ENCODE measurements around the gene SOCS3.
"Not testable (repeated sequence)": the region's sequence is repeated elsewhere in the genome, so short reads cannot be mapped to it uniquely, and the experiment has no call there.

SOCS3 gene

DNA sequence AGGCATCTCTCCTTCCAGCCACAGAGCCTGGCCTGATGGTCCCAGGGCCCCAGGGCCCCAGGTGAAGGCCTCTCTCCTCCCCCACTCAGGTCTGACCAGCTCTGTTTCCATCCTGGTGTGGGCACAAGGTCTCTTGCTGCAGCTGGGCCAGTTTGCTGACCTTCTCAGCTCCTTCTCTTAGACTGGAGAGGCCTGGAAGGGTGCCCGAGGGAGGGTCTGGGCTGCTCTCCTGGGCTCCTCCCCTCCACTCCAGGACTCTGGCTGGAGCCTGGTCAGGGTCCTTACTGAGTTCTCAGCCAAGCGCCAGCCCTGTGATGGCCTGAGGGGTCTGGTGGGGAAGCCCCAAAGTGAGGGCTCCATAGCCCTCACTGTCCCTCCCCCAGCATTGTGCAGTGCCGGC lies 12.4 kb downstream of the SOCS3 start:
- DNase-seq = no peak

DNA sequence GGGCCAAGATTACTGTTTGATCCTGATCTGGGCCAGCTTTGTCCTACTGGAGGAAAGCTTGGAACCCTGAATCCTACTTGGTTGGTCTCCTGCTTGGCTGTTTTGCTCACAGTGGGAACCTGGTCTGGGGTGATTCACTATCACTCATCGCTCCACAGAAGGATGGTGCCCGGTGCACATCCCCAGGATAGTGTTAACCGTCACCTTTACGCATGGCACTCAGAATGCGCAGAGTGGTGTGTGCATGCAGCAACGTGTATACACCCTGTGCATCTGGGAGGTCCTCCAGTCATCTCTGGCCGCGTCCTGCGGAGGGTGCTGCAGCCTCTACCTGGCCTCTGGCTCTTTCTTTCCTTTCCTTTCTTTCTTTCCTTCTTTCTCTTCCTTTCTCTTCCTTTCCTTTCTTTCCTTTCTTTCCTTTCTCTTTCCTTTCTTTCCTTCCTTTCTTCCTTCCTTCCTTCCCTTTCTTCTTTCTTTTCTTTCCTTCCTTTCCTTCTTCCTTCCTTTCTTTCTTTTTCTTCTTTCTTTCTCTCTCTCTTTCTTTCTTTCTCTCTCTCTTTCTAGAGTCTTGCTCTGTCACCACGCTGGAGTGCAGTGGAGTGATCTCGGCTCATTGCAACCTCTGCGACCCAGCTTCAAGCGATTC lies 13.1 kb downstream of the SOCS3 start:
- DNase-seq = no peak

DNA sequence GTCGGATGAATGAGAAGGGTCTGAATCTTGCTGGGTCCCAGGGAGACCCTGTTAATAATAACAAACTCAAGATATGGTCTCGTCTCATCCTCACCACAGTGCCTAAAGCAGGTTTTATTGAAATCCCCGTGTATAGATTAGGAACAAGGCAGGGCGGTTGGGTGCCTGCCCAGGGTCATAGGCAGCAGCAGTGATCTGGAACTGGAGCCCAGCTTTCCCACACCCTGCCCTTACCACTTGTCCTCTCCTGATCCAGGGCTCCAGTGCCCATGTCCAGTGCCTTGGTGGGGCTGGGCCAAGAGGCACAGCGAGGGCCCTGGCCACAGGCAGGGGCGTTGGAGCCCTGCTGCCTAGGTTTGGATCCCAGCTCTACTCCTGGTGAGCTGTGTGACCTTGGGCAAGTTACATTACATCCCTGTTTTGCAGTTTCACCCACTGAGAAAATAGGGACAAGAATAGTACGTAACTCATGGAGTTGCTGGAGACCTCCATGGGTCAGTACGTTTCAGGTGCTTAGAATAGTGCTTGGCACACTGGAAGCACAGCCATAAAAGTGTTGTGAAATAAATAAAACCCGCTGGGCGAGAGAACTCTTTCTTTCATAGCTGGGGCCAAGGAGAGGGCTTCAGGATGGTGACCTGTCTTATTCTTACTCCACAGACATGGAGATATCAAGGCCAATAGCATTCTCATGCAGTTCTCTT lies 13.9 kb downstream of the SOCS3 start:
- DNase-seq = no peak

DNA sequence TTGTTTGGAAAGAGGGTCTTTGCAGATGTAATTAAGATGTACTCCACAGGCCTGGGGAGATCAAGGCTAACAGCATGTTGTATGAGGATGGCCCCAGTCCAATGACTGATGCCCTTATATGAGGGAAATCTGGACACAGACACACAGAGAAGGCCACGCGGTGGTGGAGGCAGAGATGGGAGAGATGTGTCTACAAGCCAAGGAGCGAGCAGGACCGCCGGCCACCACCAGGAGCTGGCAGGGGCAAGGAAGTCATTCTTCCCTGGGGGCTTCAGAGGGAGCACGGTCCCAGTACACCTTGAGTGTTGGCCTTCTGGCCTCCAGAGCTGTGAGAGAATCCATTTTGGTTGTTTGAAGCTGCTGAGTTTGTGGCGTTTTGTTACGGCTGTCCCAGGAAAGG lies 14.7 kb downstream of the SOCS3 start:
- no peak for DNase-seq

DNA sequence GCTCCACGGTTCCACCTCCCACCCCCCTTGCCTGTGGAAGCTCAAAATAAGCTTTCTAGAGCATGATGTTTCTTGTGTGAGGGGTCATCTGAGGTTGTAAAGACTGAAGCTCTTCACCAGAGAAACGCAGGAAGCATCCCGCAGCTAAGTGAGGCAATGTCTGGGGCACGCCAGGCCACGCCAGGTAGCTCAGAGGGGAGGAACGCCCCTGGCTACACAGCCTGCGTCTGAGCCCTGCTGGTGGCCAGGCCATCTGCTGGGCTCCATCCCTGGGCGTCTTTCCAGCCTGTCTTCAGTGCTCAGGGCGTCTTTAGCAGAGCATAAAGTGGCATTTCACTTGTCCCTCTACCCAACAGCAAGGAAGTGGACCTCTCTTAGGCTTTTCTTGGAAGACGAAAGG lies 15.2 kb downstream of the SOCS3 start:
- DNase-seq = no peak

DNA sequence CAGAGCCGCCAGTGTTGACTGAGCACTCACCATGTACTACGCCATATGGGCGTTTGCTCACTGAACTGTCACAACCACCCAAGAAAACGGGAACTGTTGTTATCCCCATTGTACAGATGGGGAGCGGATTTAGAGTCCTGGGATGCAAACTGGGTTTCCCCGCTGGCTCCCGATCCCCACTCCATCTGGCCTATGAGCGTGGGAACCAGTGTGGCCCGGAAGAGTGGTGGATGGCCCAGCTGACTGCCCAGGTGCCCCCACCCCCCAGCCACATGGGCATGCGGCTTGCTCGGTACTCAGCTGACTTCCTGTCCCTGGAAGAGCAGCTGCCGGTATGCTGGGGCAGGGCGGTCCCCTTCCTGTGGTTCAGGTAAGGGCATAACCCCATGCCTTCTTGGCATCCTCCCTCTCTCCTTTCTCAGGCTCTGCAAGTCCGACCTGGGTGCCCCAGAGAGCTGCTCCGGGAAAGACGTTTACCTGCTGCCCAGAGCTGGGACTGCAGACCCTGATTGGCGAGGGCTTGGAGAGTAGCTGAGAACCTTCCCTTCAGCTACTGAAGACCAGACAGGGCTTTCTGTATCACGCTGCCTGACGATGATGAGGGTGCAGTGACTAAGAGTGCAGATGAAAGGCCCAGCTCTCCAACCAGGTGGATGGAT lies 16.2 kb downstream of the SOCS3 start:
- DNase-seq = peak; percentile 85

DNA sequence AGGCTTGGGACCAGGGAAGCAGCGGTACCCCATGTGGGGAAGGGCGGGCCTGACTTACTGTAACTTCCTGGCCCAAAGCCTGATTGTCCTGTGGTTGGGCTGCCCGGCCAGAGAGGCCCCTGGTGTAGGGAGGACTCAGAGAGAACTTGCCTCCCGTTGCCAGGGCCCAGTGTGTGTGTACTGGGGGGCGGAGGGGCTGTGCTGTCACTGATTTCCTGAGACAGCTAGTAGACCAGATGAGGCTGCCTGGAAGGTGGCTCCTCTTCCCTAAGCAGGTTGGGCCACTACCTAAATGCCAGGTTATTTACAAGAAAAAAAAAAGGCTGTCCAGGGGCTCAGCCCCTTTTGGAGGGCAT lies 16.7 kb downstream of the SOCS3 start:
- no peak for DNase-seq

DNA sequence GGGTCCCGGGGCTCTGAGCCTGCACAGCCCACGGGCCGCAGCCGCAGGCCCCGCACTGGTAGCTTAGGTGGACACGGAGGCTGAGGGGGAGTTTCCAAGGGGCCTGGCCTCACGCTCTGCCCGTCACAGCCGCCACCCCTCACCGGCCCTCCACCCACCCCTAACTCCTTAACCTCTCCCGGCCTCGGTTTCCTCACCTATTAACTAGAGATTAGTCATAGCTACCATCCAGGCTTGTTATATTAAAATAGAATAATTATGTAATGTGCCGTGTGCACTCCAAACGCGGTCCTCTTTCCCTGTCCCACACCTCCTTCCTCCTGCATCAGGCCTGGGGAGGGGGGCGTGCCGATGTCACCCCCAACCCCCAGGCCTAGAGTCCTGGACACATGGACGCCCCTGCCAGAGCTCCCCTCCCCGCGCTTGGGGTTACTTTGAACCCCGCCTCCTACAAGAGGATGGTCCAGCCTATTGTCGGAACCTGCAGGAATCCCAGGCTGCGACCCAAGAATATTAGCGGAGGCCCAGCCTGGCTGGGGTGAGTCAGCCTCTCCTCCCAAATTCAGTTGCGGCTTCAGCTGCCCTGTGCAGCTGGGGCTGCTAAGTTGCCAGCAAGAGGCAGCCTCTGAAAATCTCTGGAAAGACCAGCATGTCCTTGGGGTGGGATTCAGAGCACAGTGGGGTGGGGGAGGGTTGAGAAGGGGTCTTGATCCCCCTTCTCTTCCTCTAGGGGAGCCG lies 17.3 kb downstream of the SOCS3 start:
- DNase-seq = no peak

DNA sequence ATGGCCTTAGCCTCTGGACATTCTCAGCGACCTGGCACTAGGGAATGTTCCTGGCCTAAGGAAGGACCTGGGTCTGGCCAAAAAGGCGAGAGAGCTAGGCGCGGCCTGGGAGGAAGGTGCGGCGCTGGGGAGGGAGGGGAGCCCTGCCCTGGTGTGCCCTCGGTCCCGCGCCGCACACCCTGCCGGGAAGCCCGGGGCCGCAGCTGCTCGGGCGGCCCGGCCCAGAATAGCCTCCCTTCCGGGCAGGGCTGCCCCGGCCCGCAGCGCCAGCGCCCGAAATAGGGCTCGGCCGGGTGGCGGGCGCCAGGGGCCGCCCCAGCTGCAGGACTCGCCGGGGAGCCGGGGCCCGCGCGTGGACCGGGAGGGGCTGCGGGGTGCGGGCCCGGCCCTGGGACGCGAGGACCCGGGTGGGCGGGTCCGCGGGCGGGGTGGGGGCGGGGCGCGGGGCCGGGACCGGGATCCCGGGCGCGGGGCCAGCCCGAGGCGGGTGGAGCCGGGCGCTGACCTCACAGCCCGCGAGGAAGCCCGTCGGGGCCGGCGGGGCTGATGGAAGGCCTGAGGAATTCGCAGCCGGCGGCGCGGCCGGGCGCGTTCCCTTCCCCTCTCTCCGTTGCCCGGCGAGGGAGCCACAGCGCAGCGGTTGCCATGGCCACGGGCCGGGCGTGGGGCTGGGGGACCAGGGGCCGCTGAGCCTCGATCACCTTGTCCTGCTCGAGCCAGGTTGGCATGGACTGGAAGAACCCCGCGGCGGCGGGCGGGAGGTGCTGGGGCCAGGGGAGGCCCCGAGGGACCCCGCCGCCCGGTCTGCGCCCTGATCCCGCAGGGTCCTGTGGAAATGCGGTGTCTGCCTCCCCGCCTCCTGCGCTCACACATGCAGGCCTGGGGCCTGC lies 18.1 kb downstream of the SOCS3 start:
- DNase-seq = peak; percentile 38

DNA sequence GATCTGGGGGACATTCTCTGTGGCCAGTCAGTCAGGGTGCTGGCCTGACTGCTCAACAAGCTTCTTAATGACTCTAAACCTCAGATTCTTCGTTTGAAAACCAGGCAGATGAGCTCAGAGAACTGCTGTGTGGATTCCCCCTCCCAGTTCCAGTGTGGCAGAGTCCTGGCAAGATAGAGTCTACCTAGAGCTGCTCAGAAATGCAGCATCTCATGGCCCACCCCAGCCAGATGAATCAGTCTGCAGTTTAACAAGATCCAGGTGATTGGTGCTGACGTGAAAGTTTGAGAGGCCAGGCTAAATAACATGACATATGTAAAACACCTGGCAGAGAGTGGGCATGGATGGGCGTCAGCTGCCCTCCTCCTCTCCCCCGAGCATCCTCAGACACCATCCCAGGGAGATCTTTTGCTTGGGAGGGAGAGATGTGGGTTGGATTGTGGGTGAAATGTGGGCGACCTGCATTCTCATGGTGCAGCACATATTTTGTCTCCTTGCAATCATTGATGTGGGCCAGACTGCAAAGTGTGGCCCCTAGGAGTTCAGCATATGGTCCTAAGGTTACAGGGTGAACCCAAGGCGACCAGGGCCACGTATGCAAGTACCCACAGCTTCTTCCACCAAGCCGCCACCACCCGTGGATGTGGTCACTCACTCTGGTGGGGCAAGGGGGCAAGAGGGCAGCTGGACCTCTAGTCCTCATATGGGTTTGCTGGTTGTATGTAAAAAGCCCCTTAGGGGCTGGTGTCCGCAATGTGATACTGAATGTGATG lies 19.5 kb downstream of the SOCS3 start:
- DNase-seq = no peak

DNA sequence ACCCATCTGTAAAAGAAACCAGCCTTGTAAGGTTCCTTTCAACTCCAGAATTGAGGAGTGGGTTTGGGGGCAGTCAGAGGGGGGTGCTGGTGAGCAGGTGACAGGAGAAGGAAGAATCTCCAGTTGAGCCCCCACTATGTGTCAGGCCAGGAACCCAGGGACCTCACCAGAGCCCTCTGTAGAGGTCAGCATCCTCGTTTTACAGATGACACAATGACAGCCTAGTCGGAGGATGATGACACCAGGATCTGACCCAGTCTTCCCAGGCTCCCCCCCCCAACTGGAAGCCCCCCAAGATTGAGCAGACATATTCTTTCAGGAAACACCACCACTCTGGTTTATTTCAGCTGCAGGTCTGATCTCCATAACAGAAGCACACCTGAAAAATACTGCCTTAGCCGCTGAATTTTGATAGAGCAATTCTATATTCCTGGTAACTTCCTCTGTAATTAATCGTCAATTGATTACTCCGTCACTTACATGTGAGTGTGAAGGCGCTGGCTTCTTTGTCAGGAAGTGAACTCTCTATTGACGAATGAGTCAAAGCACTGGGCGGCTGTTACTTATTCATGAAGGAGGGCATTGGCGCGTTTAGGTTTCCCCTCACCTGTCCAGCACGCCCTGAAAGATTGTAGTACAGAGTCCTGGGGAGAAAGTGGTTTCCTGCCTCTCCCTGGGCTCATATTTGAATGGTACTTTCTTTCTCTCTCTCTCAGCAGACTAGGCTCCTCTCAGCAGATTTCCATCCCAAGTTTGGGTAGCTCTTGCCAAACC lies 21.2 kb downstream of the SOCS3 start:
- DNase-seq = peak; percentile 62

DNA sequence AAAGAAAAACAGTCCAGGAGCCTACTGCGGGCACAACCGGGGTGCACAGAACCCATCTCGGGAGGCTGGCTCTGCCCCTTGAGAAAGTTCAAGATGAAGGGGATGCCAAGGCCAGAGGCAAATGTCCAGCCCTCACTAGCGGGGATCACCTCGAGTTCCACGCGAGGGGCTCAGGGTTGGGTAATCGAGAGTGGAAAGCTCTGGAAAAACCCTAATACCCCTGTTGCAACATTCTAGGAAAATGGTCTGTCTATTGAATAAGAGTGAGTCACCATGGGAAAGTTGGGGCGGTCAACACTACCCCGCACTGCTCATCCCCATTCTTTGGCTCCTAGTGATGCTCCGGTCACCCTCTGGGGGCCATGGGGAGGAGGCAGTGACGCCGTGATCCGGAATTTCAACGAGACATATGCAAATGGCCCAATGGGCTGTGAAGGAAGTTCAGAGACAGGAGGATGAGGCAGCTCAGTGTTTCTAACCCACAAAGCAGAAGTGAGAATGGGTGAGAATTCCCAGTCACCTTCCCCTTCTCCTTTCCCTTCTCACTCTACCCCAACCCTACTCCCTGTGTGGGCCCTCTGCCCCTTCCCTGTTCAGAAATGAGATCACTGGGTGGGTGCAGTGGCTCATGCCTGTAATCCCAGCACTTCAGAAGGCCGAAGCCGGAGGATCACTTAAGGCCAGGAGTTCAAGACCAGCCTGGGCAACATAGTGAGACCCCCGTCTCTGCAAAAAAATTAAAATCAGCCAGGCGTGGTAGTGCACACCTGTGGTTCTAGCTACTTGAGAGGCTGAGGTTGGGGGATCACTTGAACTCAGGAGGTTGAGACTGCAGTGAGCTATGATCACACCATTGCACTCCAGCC lies 22.4 kb downstream of the SOCS3 start:
- no peak for DNase-seq

DNA sequence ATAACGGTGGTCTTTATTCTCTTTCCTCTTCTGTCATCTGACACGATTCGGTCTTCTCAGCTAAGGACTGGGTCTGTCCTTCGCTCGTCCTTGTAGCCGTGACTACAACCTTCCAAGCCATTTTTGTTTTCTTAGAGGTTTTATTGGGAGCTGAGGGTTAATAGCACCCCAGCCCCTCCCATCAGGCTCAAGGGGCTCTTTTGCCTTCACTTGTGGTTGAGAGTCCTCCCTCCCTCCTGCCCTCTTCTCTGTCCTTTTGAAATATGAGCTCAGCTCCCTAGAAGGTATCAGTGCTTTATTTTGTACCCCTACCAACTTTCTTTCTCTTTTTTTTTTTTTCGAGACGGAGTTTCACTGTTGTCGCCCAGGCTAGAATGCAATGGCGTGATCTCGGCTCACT lies 24.7 kb downstream of the SOCS3 start:
- no peak for DNase-seq

DNA sequence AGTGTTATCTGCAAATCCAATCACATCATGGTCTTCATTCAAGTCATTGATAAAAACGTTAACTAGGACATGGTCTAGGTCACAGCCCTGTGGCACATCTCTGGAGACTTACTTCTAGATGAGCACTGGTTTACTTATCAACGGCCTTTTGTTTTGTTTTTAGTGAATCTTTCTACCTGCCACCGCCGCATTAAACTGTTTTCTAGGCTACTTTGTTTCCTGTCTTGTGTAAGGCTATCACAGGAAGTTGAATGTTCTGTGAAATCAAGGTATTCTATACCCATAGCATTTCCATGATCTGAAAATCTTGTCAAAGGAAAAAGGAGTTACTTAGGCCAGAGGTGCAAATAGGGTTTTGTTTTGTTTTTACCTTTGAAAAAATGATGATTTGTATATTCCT lies 26.9 kb downstream of the SOCS3 start:
- peak; percentile 34 for DNase-seq

DNA sequence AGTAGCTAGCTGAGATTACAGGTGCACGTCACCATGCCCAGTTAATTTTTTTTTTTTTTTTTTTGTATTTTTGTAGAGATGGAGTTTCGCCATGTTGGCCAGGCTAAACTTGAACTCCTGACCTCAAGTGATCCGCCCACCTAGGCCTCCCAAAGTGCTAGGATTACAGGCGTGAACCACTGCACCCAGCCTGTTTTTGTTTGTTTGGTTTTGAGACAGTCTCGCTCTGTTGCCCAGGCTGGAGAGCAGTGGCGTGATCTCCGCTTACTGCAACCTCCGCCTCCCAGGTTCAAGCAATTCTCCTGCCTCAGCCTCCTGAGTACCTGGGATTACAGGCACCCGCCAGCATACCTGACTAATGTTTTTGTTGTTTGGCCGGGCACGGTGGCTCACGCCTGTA lies 28.5 kb downstream of the SOCS3 start:
- not testable (repeated sequence) for DNase-seq

DNA sequence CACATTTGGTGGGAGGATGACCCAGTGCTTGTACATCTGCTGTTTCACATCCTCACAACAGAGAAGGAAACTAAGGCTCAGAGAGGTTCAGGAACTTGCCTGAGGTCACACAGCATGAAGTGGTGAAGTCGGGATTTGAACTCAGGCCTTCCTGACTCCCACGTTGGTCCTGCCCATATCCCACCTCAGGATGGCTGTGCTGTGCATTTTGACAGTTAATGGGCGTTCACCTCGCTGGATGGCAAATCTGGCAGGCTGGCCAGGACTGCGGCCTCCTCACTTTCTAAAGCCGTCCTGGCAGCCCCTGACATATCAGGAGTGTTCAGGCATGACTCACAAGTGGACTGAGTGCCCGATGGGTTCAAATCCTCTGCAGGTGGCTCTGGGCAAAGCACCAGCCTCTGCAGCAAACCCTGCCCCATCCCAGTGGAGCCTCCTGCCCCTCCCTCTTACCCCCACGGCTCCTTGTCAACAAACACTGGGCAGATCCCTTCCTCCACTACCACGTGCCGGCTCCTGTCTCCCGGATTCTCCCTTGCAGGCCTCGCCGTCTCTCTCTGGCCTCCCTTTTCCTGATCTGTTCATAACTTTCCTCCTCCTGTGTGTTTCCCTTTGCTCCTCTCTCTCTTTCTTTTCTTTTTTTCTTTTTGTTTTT lies 29.2 kb downstream of the SOCS3 start:
- DNase-seq = no peak

DNA sequence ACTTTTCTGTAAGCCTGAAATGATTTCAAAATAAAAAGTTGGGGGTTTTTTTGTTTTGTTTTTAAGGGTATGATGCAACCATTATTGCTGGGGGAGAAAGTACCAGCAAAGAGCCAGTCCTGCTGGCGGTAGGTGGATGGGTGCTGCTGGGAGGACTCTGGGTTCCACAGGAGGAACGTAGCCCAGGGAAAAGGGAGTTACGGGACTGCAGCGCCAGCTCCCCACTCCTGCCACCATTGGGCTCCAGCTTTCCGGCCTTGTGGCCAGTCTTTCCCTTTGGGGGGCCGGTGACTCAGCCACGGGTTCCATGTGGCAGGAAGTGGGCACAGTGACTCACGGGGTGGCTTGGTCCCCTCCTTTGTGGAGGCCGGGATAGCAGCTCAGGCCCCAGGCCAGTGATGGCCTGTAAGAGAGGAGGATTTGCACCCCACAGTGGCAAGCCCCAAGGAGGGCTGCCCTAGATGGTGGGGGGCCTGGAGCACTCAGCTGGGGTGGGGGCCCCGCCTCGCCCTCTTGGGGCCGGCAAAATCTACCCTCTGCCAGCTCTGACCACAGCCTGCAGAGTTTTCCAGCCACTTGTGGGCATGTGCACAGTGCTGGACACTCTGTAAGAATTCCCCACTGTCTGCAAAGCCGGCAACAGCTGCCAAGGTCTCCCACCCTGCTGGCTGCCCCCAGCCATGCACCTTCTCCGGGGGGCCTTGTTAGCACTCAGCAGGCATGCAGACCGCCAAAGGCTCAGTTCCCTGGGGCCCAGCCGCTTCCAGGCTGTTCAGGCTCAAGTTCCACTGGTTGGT lies 30.4 kb downstream of the SOCS3 start:
- peak; percentile 42 for DNase-seq

DNA sequence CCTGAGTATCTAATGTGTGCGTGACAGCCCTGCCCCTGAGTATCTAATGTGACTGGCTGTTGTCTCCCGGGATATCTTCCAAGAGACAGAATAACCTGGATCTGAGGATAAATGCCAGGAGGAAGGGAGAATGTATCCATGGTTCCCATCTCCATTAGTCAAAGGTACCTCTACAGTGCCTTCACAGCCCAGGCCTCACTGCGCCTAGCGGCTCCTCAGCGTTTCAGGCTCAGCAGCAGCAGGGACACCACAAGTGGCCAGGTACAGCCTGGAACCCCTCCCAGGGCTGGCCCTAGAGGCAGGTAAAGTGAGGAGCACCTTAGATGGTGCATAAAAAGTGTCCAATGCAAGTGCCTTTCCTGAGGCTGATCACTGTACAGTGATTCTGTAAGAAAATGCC lies 32.0 kb downstream of the SOCS3 start:
- DNase-seq = no peak
